Astrocyte (in vitro differentiated cells and primary cell): ENCODE data around the gene CD53.

Source experiments
- CTCF ChIP-seq: IDR thresholded peaks from 2 replicates; pipeline ENCODE4 v1.5.1; 2011; ENCODE audit warnings: low read depth, mild to moderate bottlenecking, inconsistent platforms, low read length, moderate library complexity; ENCODE audit not compliant: insufficient read depth
- EZH2 ChIP-seq: IDR thresholded peaks from 2 replicates; pipeline ENCODE4 v1.6.1; 2012; ENCODE audit warnings: mild to moderate bottlenecking, low read length, inconsistent platforms; ENCODE audit not compliant: insufficient read depth

- TF ChIP-seq CTCF: no peak
- no peak for TF ChIP-seq EZH2
These were observed 30.0 kb downstream of the CD53 start for GRCh38 chr1:110902820-110903463.
